SU-DHL-6 (cell line): ENCODE data around the gene ERAL1.

Experiments
- EZH2phosphoT487 ChIP-seq: fragments of 200-600 bp; sonication (generic), shearing (Covaris generic); conservative IDR thresholded peaks from 2 replicates; pipeline ENCODE4 v1.6.1; 2018; ENCODE audit warnings: mild to moderate bottlenecking, antibody characterized with exemption, low read length, moderate library complexity, mixed read lengths
- TF ChIP-seq, protein P1 (sequence below): fragments of 200-600 bp; sonication (generic); IDR thresholded peaks from one replicate; pipeline ENCODE4 v1.5.1; 2017; ENCODE audit warnings: antibody characterized with exemption, mild to moderate bottlenecking, low read length, moderate library complexity; ENCODE audit not compliant: insufficient read depth, poor library complexity, severe bottlenecking

DNA sequence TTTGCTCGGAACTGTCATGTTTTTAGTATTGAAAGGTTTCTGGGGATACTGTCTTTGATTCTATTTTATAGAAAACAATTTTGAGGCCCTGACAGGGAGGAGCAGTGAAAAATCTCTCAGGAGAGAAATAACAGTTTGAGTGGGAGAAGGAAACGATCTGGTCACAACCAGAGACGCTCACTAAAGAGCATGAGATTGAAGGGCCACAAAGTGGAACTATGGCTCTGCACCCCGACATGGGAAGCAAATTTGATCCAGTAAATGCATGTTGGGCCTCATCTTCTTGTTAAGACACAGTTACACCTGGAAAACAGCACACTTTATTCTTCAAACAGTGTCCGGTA is 492 bp downstream of the ERAL1 start:
- TF ChIP-seq, protein P1, sequence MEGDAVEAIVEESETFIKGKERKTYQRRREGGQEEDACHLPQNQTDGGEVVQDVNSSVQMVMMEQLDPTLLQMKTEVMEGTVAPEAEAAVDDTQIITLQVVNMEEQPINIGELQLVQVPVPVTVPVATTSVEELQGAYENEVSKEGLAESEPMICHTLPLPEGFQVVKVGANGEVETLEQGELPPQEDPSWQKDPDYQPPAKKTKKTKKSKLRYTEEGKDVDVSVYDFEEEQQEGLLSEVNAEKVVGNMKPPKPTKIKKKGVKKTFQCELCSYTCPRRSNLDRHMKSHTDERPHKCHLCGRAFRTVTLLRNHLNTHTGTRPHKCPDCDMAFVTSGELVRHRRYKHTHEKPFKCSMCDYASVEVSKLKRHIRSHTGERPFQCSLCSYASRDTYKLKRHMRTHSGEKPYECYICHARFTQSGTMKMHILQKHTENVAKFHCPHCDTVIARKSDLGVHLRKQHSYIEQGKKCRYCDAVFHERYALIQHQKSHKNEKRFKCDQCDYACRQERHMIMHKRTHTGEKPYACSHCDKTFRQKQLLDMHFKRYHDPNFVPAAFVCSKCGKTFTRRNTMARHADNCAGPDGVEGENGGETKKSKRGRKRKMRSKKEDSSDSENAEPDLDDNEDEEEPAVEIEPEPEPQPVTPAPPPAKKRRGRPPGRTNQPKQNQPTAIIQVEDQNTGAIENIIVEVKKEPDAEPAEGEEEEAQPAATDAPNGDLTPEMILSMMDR = no peak
- no peak for TF ChIP-seq EZH2phosphoT487
